HepG2 (cell line): Measurements from ENCODE around the gene CEBPB. TPM values are rescaled to one million over a fixed set of nuclear protein-coding genes. Genes with fewer than 3 reads are reported as not detected.

ENCODE experiments used
- HNRNPH1 ChIP-seq: fragments of 200-400 bp; formaldehyde crosslinking; optimal IDR thresholded peaks from 2 replicates; pipeline ENCODE3; 2017; ENCODE audit warnings: mild to moderate bottlenecking, low read depth, low read length
- JUN ChIP-seq: sonication (generic); formaldehyde crosslinking; IDR thresholded peaks from 2 replicates; pipeline ENCODE4 v1.4.0; 2020; ENCODE audit warnings: mild to moderate bottlenecking, missing genetic modification reagents
- KDM1A ChIP-seq: IDR thresholded peaks from 2 replicates; pipeline ENCODE4 v1.6.1; 2016; ENCODE audit warnings: missing compliant biosample characterization
- MIER2 ChIP-seq: IDR thresholded peaks from 2 replicates; pipeline ENCODE4 v1.6.1; 2016; ENCODE audit warnings: missing biosample characterization, missing genetic modification reagents
- POGZ ChIP-seq: sonication (generic); formaldehyde crosslinking; IDR thresholded peaks from 2 replicates; pipeline ENCODE4 v1.4.0; 2020; ENCODE audit warnings: mild to moderate bottlenecking, missing genetic modification reagents
- SMAD1 ChIP-seq: sonication (generic); formaldehyde crosslinking; IDR thresholded peaks from 2 replicates; pipeline ENCODE4 v1.4.0; 2020; ENCODE audit warnings: missing genetic modification reagents, low read depth, mild to moderate bottlenecking, borderline replicate concordance
- SNRNP70 ChIP-seq: fragments of 200-400 bp; formaldehyde crosslinking; IDR thresholded peaks from 2 replicates; pipeline ENCODE4 v1.6.1; 2017; ENCODE audit warnings: mild to moderate bottlenecking, low read depth, low read length, moderate library complexity
- ZNF3 ChIP-seq: IDR thresholded peaks from 2 replicates; pipeline ENCODE4 v1.7.0; 2017; ENCODE audit warnings: inconsistent platforms
- polyA plus RNA-seq, 8 experiments: library from polyadenylated mRNA; depleted of rRNA in 3 of 8; stranded (reverse) in 7 of 8; unstranded in 1 of 8; fragments of >200 nt; fragmentation: Illumina TruSeq in 4 of 8; extraction: Trizol in 4 of 8; gene quantifications; 2 replicates each; pipeline versions ENCODE4 v1.2.1 to v1.2.3, GENCODE V29; 2011 to 2016; ENCODE audit warnings: low read depth in 4 of 8, missing spikeins in 1 of 8, mixed read lengths in 1 of 8; ENCODE audit not compliant: insufficient read depth in 1 of 8
- total RNA-seq, 5 experiments: library from RNA; depleted of rRNA; stranded (reverse); fragments of >200 nt; fragmentation: Illumina TruSeq; extraction: Trizol; gene quantifications; 2 replicates each; pipeline ENCODE4 v1.2.3, GENCODE V29; 2016; ENCODE audit warnings: low read depth in 1 of 5
- TF ChIP-seq, protein P1 (sequence below): sonication (generic); formaldehyde crosslinking; IDR thresholded peaks from 2 replicates; pipeline ENCODE4 v1.4.0; 2020; ENCODE audit warnings: missing genetic modification reagents
- TF ChIP-seq, protein P2 (sequence below): IDR thresholded peaks from 2 replicates; pipeline ENCODE4 v1.6.1; 2016; ENCODE audit warnings: missing compliant biosample characterization, missing genetic modification reagents, borderline replicate concordance
- TF ChIP-seq, protein P3 (sequence below): sonication (generic); formaldehyde crosslinking; IDR thresholded peaks from 2 replicates; pipeline ENCODE4 v1.4.0; 2020; ENCODE audit warnings: missing genetic modification reagents
- TF ChIP-seq, protein P4 (sequence below): sonication (generic); formaldehyde crosslinking; IDR thresholded peaks from 2 replicates; pipeline ENCODE4 v1.4.0; 2020; ENCODE audit warnings: mild to moderate bottlenecking, missing genetic modification reagents, borderline replicate concordance

The CEBPB gene
- total and polyA plus RNA-seq, 2 of the 13 experiments (the other 11 are each of a cell fraction or from before 2014, with no cell fraction given) = 18.5 to 28.2 TPM

DNA sequence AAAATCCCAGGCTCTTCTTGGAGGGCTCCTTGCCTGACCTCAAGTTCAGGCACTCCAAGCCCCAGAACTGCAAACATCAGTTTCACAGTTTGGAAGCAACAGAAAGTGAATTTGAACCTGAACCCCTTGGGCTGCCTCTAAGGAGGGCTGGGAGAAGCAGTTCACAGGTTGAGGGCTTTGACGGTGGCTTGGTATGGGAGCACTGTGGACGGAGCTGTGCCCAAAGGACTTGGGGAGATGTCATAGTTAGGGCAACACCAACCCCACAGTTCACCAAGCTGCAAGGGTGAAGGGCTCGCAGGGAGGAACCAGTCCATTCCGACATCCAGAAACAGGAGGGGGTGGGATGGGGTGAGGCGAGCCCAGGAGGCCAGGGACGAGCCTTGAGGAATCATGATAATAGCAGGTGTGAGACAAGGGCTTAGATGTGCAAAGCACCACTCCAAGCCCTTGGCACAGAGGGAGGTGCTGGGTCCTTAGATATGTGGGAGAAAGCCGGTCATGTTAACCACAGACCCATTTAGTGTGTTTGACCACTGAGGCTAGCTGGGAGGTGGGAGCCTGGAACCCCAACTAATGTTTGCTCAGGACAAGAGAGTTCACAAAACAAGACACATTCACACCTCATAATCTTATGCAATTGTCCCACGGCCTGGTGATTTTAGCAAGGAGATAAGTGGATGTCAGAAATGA lies 4.3 kb downstream of the CEBPB start (continued):
- TF ChIP-seq, protein P1, sequence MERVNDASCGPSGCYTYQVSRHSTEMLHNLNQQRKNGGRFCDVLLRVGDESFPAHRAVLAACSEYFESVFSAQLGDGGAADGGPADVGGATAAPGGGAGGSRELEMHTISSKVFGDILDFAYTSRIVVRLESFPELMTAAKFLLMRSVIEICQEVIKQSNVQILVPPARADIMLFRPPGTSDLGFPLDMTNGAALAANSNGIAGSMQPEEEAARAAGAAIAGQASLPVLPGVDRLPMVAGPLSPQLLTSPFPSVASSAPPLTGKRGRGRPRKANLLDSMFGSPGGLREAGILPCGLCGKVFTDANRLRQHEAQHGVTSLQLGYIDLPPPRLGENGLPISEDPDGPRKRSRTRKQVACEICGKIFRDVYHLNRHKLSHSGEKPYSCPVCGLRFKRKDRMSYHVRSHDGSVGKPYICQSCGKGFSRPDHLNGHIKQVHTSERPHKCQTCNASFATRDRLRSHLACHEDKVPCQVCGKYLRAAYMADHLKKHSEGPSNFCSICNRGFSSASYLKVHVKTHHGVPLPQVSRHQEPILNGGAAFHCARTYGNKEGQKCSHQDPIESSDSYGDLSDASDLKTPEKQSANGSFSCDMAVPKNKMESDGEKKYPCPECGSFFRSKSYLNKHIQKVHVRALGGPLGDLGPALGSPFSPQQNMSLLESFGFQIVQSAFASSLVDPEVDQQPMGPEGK (CRISPR knock-in tag) = peak; percentile 35; the same call in 1 of the 2 replicates
- no peak for TF ChIP-seq JUN (CRISPR knock-in tag)
- TF ChIP-seq ZNF3 = peak; percentile 66; the same call in 1 of the 2 replicates
- peak; percentile 82; the same call in 1 of the 2 replicates for TF ChIP-seq KDM1A
- no peak for TF ChIP-seq MIER2
- TF ChIP-seq, protein P2, sequence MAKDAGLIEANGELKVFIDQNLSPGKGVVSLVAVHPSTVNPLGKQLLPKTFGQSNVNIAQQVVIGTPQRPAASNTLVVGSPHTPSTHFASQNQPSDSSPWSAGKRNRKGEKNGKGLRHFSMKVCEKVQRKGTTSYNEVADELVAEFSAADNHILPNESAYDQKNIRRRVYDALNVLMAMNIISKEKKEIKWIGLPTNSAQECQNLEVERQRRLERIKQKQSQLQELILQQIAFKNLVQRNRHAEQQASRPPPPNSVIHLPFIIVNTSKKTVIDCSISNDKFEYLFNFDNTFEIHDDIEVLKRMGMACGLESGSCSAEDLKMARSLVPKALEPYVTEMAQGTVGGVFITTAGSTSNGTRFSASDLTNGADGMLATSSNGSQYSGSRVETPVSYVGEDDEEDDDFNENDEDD = no peak
- TF ChIP-seq, protein P3, sequence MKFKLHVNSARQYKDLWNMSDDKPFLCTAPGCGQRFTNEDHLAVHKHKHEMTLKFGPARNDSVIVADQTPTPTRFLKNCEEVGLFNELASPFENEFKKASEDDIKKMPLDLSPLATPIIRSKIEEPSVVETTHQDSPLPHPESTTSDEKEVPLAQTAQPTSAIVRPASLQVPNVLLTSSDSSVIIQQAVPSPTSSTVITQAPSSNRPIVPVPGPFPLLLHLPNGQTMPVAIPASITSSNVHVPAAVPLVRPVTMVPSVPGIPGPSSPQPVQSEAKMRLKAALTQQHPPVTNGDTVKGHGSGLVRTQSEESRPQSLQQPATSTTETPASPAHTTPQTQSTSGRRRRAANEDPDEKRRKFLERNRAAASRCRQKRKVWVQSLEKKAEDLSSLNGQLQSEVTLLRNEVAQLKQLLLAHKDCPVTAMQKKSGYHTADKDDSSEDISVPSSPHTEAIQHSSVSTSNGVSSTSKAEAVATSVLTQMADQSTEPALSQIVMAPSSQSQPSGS = 0 out of 2 replicates have a peak, but pooled peaks have one; percentile 39
- TF ChIP-seq HNRNPH1 = peak; percentile 48
- TF ChIP-seq, protein P4, sequence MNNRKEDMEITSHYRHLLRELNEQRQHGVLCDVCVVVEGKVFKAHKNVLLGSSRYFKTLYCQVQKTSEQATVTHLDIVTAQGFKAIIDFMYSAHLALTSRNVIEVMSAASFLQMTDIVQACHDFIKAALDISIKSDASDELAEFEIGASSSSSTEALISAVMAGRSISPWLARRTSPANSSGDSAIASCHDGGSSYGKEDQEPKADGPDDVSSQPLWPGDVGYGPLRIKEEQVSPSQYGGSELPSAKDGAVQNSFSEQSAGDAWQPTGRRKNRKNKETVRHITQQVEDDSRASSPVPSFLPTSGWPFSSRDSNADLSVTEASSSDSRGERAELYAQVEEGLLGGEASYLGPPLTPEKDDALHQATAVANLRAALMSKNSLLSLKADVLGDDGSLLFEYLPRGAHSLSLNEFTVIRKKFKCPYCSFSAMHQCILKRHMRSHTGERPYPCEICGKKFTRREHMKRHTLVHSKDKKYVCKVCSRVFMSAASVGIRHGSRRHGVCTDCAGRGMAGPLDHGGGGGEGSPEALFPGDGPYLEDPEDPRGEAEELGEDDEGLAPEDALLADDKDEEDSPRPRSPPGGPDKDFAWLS (CRISPR knock-in tag) = peak; percentile 90; the same call in 1 of the 2 replicates
- 0 out of 2 replicates have a peak, but pooled peaks have one; percentile 29 for TF ChIP-seq SMAD1 (CRISPR knock-in tag)
- no peak for TF ChIP-seq SNRNP70
- TF ChIP-seq POGZ (CRISPR knock-in tag) = no peak; the same call in 1 of the 2 replicates
